Spleen (tissue), 11 donors: Measurements from ENCODE around the gene GAB3. TPM values are rescaled to one million over a fixed set of nuclear protein-coding genes. Genes with fewer than 3 reads are reported as not detected.

Experiments
- DNase-seq: peaks from one replicate; pipeline ENCODE4 v3.0.0-alpha.2; 2020
- H3K27ac ChIP-seq, 8 donors: fragments of 200-600 bp; sonication (generic) in 7 of 8; 1 replicate in 4 of 8; 2 replicates in 4 of 8; pipeline versions ENCODE4 v1.5.0 to v1.8.0; 2016 to 2021; ENCODE audit warnings: inconsistent platforms in 4 of 8, mild to moderate bottlenecking in 4 of 8, moderate library complexity in 1 of 8
- H3K27me3 ChIP-seq, 7 donors: fragments of 200-600 bp; sonication (generic) in 6 of 7; replicated peaks in 1 of 7; 1 replicate in 4 of 7; 2 replicates in 3 of 7; pipeline versions ENCODE4 v1.5.0 to v1.8.0; 2016 to 2021; ENCODE audit warnings: inconsistent platforms in 3 of 7, mild to moderate bottlenecking in 1 of 7
- H3K36me3 ChIP-seq, 6 donors: fragments of 200-600 bp; sonication (generic) in 5 of 6; 1 replicate in 4 of 6; 2 replicates in 2 of 6; pipeline versions ENCODE4 v1.5.0 to v1.8.0; 2016 to 2021; ENCODE audit warnings: inconsistent platforms in 2 of 6
- H3K4me1 ChIP-seq, 6 donors: fragments of 200-600 bp; sonication (generic) in 5 of 6; 1 replicate in 3 of 6; 2 replicates in 3 of 6; pipeline versions ENCODE4 v1.5.0 to v1.8.0; 2016 to 2021; ENCODE audit warnings: inconsistent platforms in 3 of 6
- H3K4me3 ChIP-seq, 8 donors: fragments of 200-600 bp; sonication (generic) in 7 of 8; 1 replicate in 4 of 8; 2 replicates in 4 of 8; pipeline versions ENCODE4 v1.5.0 to v1.8.0; 2016 to 2021; ENCODE audit warnings: inconsistent platforms in 4 of 8, mild to moderate bottlenecking in 4 of 8, moderate library complexity in 2 of 8
- H3K9me3 ChIP-seq, 8 donors: fragments of 200-600 bp; sonication (generic) in 7 of 8; 1 replicate in 4 of 8; 2 replicates in 4 of 8; pipeline versions ENCODE4 v1.5.0 to v1.8.0; 2016 to 2021; ENCODE audit warnings: inconsistent platforms in 4 of 8
- POLR2A ChIP-seq, 3 donors: fragments of 450-650 bp; IDR thresholded peaks; one replicate each; pipeline ENCODE4 v1.5.1; 2017; ENCODE audit warnings: antibody characterized with exemption in 3 of 3, mild to moderate bottlenecking in 1 of 3
- POLR2AphosphoS5 ChIP-seq, 3 donors: sonication (generic); formaldehyde crosslinking; IDR thresholded peaks; one replicate each; pipeline ENCODE4 v1.5.1; 2017; ENCODE audit warnings: antibody characterized with exemption in 3 of 3
- WGBS, 5 donors: extraction: QIAGEN DNeasy Blood & Tissue Kit in 3 of 5; methylation state at CpG; one replicate each; pipeline versions ENCODE4 v1.1.5 to v1.1.7; 2013 to 2018; 5-methylcytosine and 5-hydroxymethylcytosine counted together
- intact Hi-C: fragments of 100-400 bp; cut with DNase I; formaldehyde crosslinking; loops from one replicate; pipeline ENCODE4 v1.15.0; 2023; ENCODE audit warnings: low total_unique reads
- polyA plus RNA-seq, 3 donors: library from polyadenylated mRNA; stranded (reverse); fragments of 200-250 nt; gene quantifications; one replicate each; pipeline ENCODE4 v1.2.1, GENCODE V29; 2013
- total RNA-seq, 7 donors: library from RNA; depleted of rRNA in 3 of 7; stranded (reverse); fragments of >200 nt in 3 of 7; fragmentation: NEBNext Ultra II Directional in 4 of 7; extraction: Animal tissue kit (Norgen Biotek cat#: 25700) in 4 of 7; gene quantifications; one replicate each; pipeline versions ENCODE4 v1.1.0 to v1.2.1, GENCODE V29; 2016 to 2021
- TF ChIP-seq, protein P1 (sequence below), 11 experiments: fragments of 200-600 bp in 7 of 11; fragments of 450-650 bp in 4 of 11; sonication (generic) in 4 of 11; IDR thresholded peaks in 8 of 11; conservative IDR thresholded peaks in 3 of 11; 1 replicate in 7 of 11; 2 replicates in 4 of 11; pipeline versions ENCODE4 v1.4.0 to v1.8.0; 2016 to 2021; ENCODE audit warnings: antibody characterized with exemption in 11 of 11, inconsistent platforms in 4 of 11, mild to moderate bottlenecking in 1 of 11
- donor health status: healthy with polysubstance abuse.
- donor health status: DM: no; HTN: no; CAD: no; lungs with moderate emphysema.
- donor health status: DM: no; HTN: no; CAD: no.
- donor health status: Bipolar disorder and iron deficiency.
- donor health status: healthy.
- donor health status: DM: no; HTN: no; CAD: no.
- donor health status: DM: yes; HTN: yes; CAD: no.

GAB3 gene
- total and polyA plus RNA-seq, 10 donors, result 7.4 to 40.3 (median 32.3) TPM

DNA sequence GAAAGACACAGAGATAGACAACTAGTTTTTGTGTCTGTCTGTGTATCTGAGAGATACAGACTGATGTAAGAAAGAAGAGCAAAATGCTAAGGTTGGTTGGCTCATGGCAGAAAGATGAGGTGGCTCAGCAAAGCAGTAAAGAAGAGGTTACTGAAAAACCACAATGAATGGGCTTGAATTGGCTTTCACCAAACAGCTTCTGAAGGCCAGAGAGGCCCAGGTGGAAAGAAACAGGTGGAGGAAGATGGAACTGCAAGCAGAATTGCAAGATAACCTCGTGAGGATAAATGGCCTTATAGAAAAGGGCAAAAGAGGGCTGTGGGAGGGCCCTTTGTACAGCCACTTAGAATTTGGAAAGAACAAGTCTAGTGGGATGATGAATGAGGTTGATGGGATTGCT lies 39.6 kb downstream of the GAB3 start:
- intact Hi-C loops, result no loop called here
- TF ChIP-seq POLR2AphosphoS5 (IDR thresholded peaks at IDR 0.05), result no peak
- TF ChIP-seq, protein P1, sequence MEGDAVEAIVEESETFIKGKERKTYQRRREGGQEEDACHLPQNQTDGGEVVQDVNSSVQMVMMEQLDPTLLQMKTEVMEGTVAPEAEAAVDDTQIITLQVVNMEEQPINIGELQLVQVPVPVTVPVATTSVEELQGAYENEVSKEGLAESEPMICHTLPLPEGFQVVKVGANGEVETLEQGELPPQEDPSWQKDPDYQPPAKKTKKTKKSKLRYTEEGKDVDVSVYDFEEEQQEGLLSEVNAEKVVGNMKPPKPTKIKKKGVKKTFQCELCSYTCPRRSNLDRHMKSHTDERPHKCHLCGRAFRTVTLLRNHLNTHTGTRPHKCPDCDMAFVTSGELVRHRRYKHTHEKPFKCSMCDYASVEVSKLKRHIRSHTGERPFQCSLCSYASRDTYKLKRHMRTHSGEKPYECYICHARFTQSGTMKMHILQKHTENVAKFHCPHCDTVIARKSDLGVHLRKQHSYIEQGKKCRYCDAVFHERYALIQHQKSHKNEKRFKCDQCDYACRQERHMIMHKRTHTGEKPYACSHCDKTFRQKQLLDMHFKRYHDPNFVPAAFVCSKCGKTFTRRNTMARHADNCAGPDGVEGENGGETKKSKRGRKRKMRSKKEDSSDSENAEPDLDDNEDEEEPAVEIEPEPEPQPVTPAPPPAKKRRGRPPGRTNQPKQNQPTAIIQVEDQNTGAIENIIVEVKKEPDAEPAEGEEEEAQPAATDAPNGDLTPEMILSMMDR (IDR thresholded peaks at IDR 0.05 in 8 of 11, conservative IDR thresholded peaks at IDR 0.05 in 3 of 11), result no peak
- TF ChIP-seq POLR2A (IDR thresholded peaks at IDR 0.05), result no peak
- DNase-seq, result no peak

DNA sequence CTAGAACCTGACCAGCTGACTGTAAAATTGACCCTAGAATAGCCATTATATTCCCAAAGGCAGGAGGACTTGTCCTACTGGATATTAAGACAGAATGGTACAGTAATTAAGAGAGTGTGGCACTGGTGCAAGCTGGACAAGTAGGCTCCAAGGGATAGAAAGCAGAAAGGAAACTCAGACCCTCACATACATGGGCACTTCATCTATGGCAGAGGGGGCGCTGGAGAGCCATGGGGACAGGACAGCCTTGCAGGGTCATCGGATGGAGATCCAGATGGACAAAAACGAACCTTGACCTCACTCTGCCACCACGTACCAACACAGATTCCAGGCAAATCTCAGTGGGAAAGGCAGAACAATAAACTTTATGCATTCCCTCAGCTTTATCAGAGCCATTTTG lies 40.6 kb downstream of the GAB3 start:
- Histone ChIP-seq H3K27ac (no peak overlapping the region), H3K4me3 (no peak overlapping the region), H3K36me3 (peaks cover 0 to 65% (median 4%) of the 10 kb centered on the region in 6 donors), H3K4me1 (peaks cover 0 to 31% (median 17%) of the 10 kb centered on the region in 6 donors), H3K9me3 (peaks cover 0 to 5% (median 0%) of the 10 kb centered on the region in 8 donors), H3K27me3 (peaks cover 0 to 3% (median 0%) of the 10 kb centered on the region in 7 donors)
- no peak for DNase-seq
- intact Hi-C loops, result no loop called here
- WGBS, 5 donors, result 54 to 89% (median 77%) methylated on average over 3 to 4 of the region's 4 CpGs
- TF ChIP-seq POLR2AphosphoS5 (IDR thresholded peaks at IDR 0.05), result no peak
- TF ChIP-seq, protein P1 (IDR thresholded peaks at IDR 0.05 in 8 of 11, conservative IDR thresholded peaks at IDR 0.05 in 3 of 11), result no peak
- no peak for TF ChIP-seq POLR2A (IDR thresholded peaks at IDR 0.05)

More for the DNA sequence above, 39.6 kb downstream of the GAB3 start:
- Histone ChIP-seq H3K4me3 (no peak overlapping the region), H3K9me3 (peaks cover 0 to 5% (median 0%) of the 10 kb centered on the region in 8 donors), H3K27me3 (no peaks in the 10 kb centered on the region), H3K36me3 (peaks cover 0 to 71% (median 4%) of the 10 kb centered on the region in 6 donors), H3K4me1 (peaks cover 0 to 40% (median 23%) of the 10 kb centered on the region in 6 donors), H3K27ac (peak overlapping the region in 2 of 8 donors; percentile 56 to 62)
- WGBS, 5 donors, result 32 to 86% (median 64%) methylated on average over 1 of the region's 1 CpG

DNA sequence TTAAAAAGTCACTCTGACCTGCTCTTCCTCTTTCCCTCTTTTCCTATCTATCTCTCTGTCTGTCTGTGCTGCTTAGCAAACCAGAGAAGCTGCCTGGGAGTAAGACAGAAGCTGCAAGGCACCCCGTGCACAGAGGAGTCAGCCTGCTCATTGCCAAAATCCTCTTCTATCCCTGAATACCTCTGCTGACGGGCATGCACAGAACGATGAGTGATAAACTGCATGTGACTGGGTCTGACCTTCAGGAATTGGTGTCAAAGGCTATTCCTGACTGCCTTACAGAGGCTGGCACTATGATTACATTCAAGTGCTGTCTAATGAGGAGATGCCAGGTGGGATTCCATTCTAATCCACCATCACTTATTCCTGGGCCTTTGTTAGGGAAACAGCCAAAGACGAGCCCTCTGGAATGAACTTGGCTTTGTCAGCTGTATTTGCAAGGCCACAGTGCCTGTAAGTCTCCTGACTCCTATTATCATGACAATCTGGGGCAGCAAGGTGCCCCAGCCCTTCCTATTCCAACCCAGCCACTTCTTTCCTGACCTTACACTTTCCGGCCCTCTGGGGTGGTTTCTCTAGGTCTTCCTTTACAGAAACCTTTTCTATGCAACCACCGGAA lies 52.1 kb downstream of the GAB3 start:
- H3K4me1 ChIP-seq, result peaks cover 0 to 7% (median 0%) of the 10 kb centered on the region in 6 donors
- peak overlapping the region in 2 of 8 donors; percentile 13 to 23 for H3K27ac ChIP-seq
- no peaks in the 10 kb centered on the region for H3K27me3 ChIP-seq
- intact Hi-C loops, result no loop called here
- WGBS, 5 donors, result 57 to 86% (median 72%) methylated on average over 5 to 6 of the region's 6 CpGs
- TF ChIP-seq, protein P1 (IDR thresholded peaks at IDR 0.05 in 8 of 11, conservative IDR thresholded peaks at IDR 0.05 in 3 of 11), result no peak
- peak in 2 of 3 donors; percentile 14 to 22 for TF ChIP-seq POLR2AphosphoS5 (IDR thresholded peaks at IDR 0.05)
- H3K9me3 ChIP-seq, result no peaks in the 10 kb centered on the region
- no peak overlapping the region for H3K4me3 ChIP-seq
- DNase-seq, result no peak
- peaks cover 0 to 72% (median 8%) of the 10 kb centered on the region in 6 donors for H3K36me3 ChIP-seq

DNA sequence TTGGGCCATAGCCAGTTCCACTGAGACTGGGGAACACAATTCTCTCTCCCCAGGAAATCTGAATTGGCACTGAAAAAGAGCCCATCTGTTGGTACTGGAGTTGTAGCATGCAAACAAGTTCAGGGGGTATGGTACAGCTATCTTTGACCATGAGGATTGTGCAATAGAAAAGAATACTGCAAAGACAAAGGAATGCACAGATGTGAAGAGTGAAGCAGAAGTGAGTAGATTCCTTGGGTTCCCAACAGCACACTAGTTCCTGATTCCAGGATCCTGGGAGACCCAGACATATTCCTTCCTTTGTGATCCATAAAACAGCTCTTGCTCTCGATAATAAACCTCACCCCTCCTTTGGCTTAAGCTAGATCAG lies 54.2 kb downstream of the GAB3 start:
- Histone ChIP-seq H3K4me3 (no peak overlapping the region), H3K9me3 (no peaks in the 10 kb centered on the region), H3K4me1 (peaks cover 0 to 7% (median 0%) of the 10 kb centered on the region in 6 donors), H3K27ac (no peak overlapping the region), H3K27me3 (no peaks in the 10 kb centered on the region), H3K36me3 (peaks cover 0 to 89% (median 8%) of the 10 kb centered on the region in 6 donors)
- intact Hi-C loops, result no loop called here
- DNase-seq, result no peak
- 70 to 100% (median 88%) methylated on average over 1 of the region's 1 CpG for WGBS, 5 donors
- TF ChIP-seq POLR2A (IDR thresholded peaks at IDR 0.05), result no peak
- TF ChIP-seq POLR2AphosphoS5 (IDR thresholded peaks at IDR 0.05), result no peak
- TF ChIP-seq, protein P1 (IDR thresholded peaks at IDR 0.05 in 8 of 11, conservative IDR thresholded peaks at IDR 0.05 in 3 of 11), result no peak
